KOPT-K1 (cell line): Measurements from ENCODE around the gene TXN2.
A peak's percentile ranks its signal among the peaks of the same experiment; 100 is the strongest.
"Not testable (repeated sequence)": the region's sequence is repeated elsewhere in the genome, so short reads cannot be mapped to it uniquely, and the experiment has no call there.

Source experiments
- H3K27ac ChIP-seq: fragments of 200-600 bp; sonication (generic); 2 replicates; pipeline ENCODE4 v1.5.1; 2016; ENCODE audit warnings: antibody characterized with exemption, mild to moderate bottlenecking, low read depth, low read length; ENCODE audit not compliant: poor library complexity, severe bottlenecking
- H3K36me3 ChIP-seq: fragments of 200-600 bp; sonication (generic); 2 replicates; pipeline ENCODE4 v1.5.1; 2017; ENCODE audit warnings: antibody characterized with exemption, mild to moderate bottlenecking, low read length, moderate library complexity; ENCODE audit not compliant: insufficient read depth
- H3K9me3 ChIP-seq: fragments of 200-600 bp; sonication (generic); 2 replicates; pipeline ENCODE4 v1.5.1; 2017; ENCODE audit warnings: antibody characterized with exemption, low read length, mild to moderate bottlenecking; ENCODE audit not compliant: insufficient read depth, poor library complexity, severe bottlenecking

Gene TXN2

DNA sequence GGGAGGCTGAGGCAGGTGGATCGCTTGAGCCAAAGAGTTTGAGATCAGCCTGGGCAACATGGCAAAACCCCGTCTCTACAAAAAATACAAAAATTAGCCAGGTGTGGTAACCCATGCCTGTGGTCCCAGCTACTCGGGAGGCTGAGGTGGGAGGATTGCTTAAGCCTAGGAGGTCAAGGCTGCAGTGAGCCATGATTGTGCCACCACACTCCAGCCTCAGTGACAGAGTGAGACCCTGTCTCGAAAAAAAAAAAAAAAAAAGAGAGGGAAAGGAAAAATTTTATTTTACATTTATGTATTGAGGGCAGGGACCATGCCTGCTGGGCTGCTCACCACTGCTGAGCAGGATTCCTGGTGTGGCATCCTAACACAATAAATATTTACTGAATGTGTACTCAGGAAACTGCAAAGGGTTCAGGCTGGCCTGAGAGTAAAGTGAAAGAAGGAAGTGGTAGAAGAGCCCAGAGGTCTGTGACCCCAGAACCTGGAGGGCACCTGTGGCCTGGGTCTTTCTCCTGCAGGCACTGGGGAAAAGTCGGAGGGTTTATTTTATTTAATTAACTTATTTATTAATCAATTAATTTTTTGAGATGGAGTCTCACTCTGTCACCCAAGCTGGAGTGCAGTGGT is 28.3 kb downstream of the TXN2 start:
- H3K27ac ChIP-seq: peak overlapping the region; percentile 51

DNA sequence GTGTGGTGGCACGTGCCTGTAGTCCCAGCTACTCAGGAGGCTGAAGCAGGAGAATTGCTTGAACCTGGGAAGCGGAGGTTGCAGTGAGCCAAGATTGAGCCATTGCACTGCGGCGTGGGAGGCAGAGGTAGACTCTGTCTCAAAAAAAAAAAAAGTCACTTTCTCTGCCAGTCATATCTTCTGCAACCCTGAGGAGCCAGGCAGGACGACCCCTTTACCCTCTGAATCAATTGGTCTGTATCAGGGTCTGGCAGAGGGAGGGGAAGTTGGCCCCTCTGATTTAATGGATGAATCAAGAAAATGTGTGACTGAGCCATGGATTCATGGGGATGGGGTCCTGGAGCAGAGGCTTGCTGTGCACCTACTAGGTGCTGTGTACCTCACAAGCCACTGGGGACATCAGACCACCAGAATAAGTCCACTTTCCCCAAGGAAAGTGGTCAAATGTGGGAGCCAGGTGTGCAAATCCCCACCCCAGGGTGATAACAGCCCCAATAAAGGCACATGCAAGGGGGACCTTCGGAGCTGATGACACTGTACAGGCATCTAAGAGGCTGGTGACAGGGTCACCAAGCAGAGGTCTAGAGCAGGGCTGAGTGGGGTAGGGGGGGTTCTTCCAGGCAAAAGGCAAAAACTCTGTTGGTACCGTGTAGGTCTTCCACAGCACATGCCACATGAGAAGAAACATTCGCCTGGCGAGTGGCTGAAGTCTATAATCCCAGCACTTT is 29.0 kb downstream of the TXN2 start:
- peak overlapping the region; percentile 51 for H3K27ac ChIP-seq
- H3K9me3 ChIP-seq: no peaks in the 10 kb centered on the region

More for the DNA sequence above, 28.3 kb downstream of the TXN2 start:
- H3K36me3 ChIP-seq, H3K9me3 ChIP-seq: not testable (repeated sequence)

DNA sequence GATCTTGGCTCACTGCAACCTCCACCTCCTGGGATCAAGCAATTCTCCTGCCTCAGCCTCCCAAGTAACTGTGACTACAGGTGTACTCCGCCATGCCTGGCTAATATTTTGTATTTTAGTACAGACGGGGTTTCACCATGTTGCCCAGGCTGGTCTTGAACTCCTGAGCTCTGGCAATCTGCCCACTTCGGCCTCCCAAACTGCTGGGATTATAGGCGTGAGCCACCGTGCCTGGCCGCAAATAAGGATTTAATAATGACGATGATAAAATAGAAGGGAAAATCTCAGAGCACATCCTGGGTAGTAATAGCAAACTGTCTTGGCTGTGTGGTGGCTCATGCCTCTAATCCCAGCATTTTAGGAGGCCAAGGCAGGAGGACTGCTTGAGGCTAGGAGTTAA is 30.5 kb downstream of the TXN2 start:
- H3K27ac ChIP-seq: peak overlapping the region; percentile 51
- not testable (repeated sequence) for H3K36me3 ChIP-seq, H3K9me3 ChIP-seq

More for the DNA sequence above, 29.0 kb downstream of the TXN2 start:
- no peaks in the 10 kb centered on the region for H3K36me3 ChIP-seq

DNA sequence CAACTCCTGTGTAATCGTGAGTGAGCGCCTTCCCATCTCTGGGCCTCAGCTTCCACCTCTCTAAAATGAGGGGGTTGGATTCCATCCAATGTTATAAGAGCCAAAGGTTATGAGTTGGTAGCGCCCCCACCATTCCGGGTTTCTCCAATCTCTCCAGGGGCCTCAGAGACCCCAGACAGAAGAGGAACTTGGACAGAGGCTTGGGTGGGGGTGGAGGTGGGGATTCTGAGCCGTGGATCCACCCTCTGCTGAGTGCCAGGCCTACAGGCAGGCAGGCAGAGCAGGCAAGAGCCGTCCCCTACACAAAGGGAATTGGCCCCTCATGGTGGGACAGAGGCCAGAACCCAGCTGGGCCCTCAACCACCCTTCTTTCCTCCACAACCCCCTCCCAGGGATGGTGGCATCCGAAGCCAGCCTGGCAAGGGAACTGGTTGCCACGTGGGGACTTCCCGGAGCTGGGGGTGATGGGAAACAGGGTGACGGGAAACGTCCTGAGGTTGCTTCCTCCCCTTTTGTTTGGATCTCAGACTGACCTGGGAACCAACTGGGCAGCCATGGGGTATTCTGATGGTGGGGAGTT is 31.8 kb downstream of the TXN2 start:
- Histone ChIP-seq H3K9me3 (no peaks in the 10 kb centered on the region), H3K27ac (no peak overlapping the region), H3K36me3 (no peaks in the 10 kb centered on the region)

DNA sequence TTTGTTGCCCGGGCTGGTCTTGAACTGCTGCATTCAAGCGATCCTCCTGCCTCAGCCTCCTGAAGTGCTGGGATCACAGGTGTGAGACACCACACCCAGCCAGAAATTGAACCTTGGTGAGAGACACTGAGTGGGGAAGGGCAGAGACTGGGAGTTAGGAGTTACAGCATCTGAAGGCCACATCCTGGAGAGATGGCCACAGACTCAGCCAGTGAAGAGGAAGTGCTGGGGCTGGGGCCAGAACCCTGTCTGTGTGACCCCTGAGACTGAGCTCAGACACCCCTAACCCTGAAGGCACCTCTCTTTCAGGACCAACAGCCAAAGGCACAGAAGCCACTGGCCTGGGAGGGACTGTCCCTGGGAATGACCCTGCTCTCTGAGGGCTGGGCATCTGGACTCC is 33.8 kb downstream of the TXN2 start:
- Histone ChIP-seq H3K36me3 (no peaks in the 10 kb centered on the region), H3K9me3 (no peaks in the 10 kb centered on the region), H3K27ac (no peak overlapping the region)

DNA sequence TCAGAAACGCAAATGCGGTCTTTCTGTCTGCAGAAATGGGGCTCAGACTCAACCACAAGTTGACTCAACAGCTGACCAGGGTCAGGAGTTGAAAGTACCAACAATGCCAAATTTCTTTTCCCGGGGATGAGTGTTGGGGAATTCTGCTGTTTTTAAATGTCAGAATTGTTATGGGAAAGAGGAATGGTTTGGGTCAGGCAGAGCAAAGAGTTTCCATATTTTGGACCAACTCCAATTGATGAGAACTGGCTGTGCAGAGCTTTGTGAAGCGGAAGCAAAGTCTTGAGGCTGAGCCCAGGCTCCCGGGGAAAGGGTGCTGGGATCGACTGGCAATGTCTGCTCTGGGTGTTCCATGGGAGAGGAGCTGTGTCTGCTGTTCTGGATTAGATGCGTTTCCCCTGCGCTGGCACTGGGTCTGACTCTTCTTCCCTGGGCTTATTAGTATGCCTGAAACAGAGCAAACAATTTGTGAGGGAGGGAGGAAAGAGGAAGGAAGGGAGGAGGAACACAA is 36.2 kb downstream of the TXN2 start:
- Histone ChIP-seq H3K27ac (no peak overlapping the region), H3K9me3 (no peaks in the 10 kb centered on the region), H3K36me3 (no peaks in the 10 kb centered on the region)

DNA sequence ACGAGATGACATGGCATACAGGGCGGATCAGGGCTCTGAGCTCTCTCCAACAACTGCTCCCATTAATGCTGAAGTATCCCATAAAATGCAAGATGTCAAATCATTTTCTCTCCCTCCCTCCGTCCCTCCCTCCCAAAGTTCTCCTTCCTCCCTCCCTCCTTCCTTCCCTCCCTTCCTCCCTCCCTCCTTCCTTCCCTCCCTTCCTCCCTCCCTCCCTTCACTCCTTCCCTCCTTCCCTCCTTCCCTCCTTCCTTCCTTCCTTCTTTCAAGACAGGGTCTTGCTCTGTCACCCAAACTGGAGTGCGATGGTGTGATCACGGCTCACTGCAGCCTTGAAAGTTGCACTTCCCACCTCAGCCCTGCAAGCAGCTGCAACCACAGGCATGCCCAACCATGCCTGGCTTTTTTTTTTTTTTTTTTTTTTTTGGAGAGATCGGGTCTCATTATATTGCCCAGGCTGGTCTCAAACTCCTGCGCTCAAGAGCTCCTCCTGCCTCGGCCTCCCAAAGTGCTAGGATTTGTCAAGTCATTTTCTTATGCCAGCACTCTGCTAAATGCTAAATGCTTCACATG is 38.2 kb downstream of the TXN2 start:
- H3K9me3 ChIP-seq: no peaks in the 10 kb centered on the region
- H3K36me3 ChIP-seq: no peaks in the 10 kb centered on the region
- H3K27ac ChIP-seq: no peak overlapping the region

DNA sequence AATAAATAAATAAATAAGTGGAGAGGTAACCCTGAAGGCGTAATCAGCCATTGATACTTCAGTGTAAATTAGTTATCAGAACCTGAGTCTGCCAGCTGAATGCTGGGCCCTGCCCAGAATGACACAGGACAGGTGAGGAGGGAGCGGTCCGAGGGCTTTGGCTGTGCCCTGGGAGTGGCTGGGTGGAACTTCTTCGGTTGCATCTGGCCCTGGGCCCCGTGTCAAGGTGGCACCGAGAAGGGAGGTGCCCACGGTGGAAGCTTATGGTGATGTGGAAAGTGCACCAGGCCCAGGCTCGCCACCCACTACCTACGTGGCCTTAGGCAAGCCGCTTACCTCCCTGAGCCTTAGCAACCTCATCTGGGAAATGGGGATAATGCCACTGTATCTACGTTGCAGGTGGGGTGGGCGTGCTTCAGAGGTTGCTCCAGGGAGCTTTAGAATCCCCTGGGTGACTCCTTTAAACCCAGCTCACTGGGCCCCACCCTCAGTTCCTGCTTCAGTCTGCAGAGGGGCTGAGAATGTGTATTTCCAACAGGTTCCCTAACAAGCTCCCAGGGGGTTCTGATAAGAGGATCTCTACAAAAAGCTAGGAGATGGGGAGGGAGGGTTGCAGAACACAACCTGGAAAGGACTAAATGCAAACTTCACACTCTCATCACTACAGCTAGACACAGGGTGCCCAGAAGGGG is 38.8 kb downstream of the TXN2 start:
- Histone ChIP-seq H3K9me3 (no peaks in the 10 kb centered on the region), H3K27ac (no peak overlapping the region), H3K36me3 (no peaks in the 10 kb centered on the region)

DNA sequence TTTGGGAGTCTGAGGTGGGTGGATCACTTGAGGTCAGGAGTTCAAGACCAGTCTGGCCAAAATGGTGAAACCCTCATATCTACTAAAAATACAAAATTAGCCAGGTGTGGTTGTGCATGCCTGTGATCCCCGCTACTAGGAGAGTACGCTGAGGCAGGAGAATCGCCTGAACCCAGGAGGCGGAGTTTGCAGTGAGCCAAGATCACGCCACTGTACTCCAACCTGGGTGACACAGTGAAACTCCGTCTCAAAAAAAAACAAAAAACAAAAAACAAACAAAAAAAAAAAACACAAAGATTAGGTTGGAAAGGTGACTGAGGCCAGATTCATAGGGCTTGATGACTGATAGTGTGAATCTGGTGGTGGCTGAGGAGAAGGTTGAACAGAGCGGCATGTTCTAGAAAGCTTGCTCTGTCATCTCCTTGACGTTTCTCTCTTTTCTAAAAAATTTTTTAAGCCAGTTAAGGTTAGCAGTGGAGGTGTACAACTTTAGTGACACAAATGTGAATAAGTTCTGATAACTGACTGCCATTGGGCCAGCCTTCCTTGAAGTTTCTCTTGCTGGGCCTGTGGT is 40.9 kb downstream of the TXN2 start:
- Histone ChIP-seq H3K9me3 (no peaks in the 10 kb centered on the region), H3K36me3 (no peaks in the 10 kb centered on the region), H3K27ac (no peak overlapping the region)

DNA sequence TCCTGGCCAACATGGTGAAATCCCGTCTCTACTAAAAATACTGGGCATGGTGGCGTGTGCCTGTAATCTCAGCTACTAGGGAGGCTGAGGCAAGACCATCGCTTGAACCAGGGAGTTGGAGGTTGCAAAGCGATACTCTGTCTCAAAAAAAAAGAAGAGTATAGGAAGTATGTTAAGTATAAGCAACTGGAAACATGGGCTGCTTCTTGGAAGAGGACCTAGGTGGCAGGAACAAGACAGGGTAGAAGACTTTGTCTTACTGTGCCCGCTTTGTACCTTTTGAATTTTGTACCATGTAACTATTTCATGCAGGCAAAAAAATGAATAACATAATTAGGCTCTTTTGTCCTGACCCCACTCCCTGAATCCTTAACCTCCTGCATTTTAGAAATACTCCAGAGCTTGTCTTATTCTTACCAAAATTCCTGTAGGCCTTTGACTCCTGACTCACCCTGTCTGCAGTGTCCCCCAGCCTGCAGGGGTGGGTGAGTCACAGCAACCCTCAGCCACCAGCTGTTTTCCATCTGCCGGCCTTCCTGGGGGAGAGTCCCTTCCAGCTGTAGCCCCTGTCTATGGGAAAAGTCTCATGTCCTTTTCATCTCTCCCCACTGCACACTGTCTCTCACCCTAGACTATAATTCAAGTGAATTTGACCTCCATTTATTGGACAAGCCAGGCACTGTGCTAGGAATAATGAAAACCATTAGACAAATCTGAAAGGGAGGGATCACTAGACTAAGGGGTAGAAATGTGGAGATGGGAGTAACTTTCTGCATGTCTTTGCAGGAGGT is 41.8 kb downstream of the TXN2 start:
- H3K27ac ChIP-seq: no peak overlapping the region
- no peaks in the 10 kb centered on the region for H3K36me3 ChIP-seq
- H3K9me3 ChIP-seq: no peaks in the 10 kb centered on the region

DNA sequence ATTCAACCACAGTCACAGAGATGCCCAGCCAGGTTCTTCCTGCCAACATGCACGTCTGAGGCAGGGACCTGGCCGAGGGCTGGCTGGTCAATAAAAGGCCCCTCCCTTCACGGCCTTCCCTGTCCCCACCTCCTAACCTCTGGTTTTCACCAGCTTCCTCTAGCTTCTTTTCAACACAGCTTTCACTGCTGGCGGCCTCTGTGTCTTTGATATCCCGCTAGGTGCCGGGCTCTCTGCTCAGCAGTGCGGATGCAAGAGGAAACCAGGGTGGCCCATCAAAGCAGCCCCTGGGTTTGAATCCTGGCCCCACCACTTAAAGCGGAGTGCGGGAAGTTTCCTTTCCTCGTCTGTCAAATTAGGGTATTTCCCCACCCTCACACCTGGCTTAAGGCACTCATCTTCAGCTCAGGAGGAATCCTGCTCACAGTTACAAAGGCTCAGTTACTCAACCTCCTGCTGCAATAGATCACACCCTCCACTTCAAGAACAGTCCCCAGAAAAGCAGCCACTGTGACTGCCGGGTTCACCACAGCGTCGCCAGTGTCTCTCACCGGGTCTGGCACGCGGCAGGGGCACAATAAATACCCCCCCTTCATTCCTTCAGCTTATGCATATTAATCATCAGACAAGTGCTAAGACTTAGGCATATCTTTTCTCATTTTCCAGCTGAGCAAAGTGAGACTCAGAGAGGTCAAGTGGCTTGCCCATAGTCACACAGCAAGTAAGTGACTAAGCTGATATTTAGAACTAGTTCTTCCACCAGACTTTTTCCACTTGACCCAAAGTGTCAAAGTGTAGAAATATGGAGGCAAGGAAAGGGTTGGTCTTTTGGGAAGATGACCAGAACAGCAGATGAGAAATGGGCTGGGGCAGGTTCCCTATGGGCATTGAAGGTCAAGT is 45.7 kb downstream of the TXN2 start:
- Histone ChIP-seq H3K36me3 (no peaks in the 10 kb centered on the region), H3K27ac (peak overlapping the region; percentile 9), H3K9me3 (no peaks in the 10 kb centered on the region)

DNA sequence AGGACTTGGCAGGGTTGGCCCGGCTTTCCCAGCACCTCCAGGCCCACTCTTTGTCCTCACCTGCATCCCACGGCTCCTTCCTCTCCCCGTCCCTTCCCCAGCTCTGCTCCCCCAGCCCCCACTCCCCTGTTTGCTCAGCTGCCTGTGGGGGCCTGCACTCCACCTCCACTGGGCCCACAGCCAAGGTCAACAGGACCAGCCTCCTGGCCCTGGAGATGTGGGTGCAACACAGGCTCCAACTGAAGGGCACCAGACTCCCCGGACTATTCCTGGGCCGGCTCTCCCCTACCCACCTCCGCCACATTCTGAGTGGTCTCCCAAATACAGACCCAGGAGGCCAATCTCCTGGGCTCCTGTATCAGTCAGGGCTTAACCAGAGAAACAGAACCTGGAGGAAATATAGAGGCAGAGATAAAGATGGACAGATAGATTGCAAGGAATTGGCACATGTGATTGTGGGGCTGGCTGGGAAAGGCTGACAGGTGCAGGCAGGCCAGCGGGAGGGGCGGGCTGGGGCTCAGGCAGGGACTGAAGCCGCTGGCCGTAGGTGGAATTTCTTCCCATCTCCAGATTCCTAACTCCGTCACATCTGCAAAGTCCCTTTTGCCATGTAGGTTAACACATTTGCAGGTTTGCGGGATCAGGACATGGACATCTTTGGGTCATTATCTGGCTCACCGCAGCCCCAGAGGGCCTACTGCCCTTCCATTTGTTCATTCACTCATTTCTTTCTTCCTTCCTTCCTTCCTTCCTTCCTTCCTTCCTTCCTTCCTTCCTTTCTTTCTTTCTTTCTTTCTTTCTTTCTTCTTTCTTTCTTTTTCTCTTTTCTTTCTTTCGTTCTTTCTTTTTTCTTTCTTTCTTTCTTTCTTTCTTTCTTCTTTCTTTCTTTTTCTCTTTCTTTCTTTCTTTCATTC is 47.9 kb downstream of the TXN2 start:
- H3K9me3 ChIP-seq: no peaks in the 10 kb centered on the region
- H3K27ac ChIP-seq: no peak overlapping the region
- H3K36me3 ChIP-seq: no peaks in the 10 kb centered on the region
